NCI-H748 (cell line): ENCODE results near the gene FLCN.
"Not testable (repeated sequence)": the region's sequence is repeated elsewhere in the genome, so short reads cannot be mapped to it uniquely, and the experiment has no call there.

ENCODE experiments used
- DNase-seq: peaks from one replicate; lab custom pipeline; 2025; ENCODE audit not compliant: unreplicated experiment; lab: John Stamatoyannopoulos, UW

The FLCN gene, protein sequence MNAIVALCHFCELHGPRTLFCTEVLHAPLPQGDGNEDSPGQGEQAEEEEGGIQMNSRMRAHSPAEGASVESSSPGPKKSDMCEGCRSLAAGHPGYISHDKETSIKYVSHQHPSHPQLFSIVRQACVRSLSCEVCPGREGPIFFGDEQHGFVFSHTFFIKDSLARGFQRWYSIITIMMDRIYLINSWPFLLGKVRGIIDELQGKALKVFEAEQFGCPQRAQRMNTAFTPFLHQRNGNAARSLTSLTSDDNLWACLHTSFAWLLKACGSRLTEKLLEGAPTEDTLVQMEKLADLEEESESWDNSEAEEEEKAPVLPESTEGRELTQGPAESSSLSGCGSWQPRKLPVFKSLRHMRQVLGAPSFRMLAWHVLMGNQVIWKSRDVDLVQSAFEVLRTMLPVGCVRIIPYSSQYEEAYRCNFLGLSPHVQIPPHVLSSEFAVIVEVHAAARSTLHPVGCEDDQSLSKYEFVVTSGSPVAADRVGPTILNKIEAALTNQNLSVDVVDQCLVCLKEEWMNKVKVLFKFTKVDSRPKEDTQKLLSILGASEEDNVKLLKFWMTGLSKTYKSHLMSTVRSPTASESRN

GRCh38 chr17:17237026-17237799 lies at the start of gene FLCN:
TSS of gene FLCN (minus strand) at chr17:17237168. CDS start at chr17:17228137, 9,031 bp downstream.
- peak; percentile 92 for DNase-seq

GRCh38 chr17:17285951-17286350 lies 49.0 kb upstream of the FLCN start:
- DNase-seq, result no peak

- peak; percentile 100 for DNase-seq
These were observed 43.9 kb upstream of the FLCN start, which contains the start of gene COPS3 for GRCh38 chr17:17280613-17281549. TSS of gene COPS3 (minus strand) at chr17:17281246. CDS start at chr17:17281186, 60 bp downstream.

- DNase-seq, result no peak
These were observed 42.3 kb upstream of the FLCN start for GRCh38 chr17:17279316-17279715.

DNA sequence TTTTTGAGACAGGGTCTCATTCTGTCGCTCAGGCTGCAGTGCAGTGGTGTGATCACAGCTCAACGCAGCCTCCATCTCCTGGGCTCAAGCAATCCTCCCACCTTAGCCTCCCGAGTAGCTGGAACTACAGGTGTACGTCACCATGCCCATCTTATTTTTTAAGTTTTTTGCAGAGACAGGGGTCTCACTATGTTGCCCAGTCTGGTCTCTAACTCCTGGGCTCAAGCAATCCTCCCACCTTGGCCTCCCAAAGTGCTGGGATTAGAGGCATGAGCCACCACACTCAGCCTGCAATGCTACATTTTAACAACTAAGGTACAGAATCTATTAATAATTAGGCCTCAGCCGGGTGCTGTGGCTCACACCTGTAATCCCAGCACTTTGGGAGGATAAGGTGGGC lies 40.5 kb upstream of the FLCN start:
- DNase-seq, result not testable (repeated sequence)

GRCh38 chr17:17275971-17276370 lies 39.0 kb upstream of the FLCN start:
- DNase-seq, result no peak

GRCh38 chr17:17269926-17270773 lies 33.2 kb upstream of the FLCN start:
- DNase-seq, result no peak

DNA sequence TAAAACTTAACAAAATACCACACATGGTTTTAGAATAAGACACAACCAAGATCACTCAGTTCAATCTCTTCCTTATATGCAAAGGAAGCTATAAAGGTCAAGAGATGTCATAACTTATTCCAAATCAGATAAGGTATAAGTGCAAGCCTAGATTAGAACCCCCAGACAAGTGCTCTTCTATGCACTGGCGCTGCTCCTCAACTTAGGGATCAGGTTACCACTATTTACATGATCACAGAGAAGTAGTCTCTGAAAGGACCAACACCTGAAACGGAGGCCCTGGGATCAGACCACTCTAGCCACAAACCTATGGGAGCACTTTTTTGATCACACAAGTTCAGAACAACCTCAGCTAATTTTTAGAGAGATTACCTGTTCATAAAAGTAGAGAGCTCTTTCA lies 27.5 kb upstream of the FLCN start:
- DNase-seq, result no peak

GRCh38 chr17:17258998-17259397 lies 22.0 kb upstream of the FLCN start:
- no peak for DNase-seq

DNA sequence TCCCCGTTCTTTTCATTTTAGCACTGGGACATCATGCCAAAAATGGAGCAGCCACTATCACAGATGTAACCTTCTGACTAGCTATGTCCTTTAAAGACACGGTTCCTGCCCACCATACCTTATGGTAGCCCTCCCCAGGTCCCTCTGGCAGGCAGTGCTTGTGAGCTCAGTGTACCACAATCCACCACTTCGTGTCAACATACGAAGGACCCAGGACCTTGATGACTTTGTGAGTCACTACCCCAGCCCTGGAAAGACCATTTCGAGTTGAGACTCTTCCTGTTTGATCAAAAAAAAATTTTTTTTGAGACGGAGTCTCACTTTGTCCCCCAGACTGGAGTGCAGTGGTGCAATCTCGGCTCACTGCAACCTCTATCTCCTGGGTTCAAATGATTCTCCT lies 21.0 kb upstream of the FLCN start:
- DNase-seq, result no peak

GRCh38 chr17:17256316-17256715 lies 19.3 kb upstream of the FLCN start:
- no peak for DNase-seq

GRCh38 chr17:17255689-17256088 lies 18.7 kb upstream of the FLCN start:
- DNase-seq, result not testable (repeated sequence)

DNA sequence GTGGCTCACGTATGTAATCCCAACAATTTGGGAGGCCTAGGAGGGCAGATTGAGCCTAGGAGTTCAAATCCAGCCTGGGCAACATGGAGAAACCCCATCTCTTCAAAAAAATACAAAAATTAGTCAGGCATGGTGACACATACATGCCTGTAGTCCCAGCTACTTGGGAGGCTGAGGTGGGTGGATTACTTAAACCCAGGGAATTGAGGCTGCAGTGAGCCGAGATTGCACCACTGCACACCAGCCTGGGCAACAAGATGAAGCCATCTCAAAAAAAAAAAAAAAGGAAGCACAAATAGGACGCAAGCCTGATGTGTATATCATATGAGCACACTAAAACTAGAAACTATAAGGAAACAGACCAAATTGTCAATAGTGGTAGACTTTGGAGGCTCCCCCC lies 17.1 kb upstream of the FLCN start:
- DNase-seq, result no peak

- no peak for DNase-seq
These were observed 16.4 kb upstream of the FLCN start for GRCh38 chr17:17253406-17253805.

- no peak for DNase-seq
These were observed 15.2 kb upstream of the FLCN start for GRCh38 chr17:17252149-17252661.

DNA sequence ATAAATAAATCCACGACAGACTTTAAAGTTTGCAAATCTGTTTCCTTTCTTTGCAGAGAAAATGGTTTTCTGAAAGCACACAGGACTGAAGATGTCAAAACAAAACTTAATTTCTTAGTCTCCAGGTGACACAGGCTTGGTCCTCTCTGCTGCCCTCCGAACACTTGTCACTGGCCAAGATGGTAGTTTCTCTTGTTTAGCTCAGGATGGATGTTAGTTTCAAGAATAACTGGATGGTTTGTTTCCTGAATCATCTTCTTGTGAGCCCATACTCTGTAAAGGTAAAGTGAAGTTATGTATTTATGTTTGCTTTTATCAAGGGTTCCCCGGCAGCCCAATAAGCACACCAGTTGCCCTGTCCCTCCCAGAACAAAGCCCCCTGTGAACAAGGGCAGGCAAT lies 9.9 kb upstream of the FLCN start:
- DNase-seq, result no peak

GRCh38 chr17:17243163-17243562 lies 6.2 kb upstream of the FLCN start:
- DNase-seq, result no peak

GRCh38 chr17:17242246-17242645 lies 5.3 kb upstream of the FLCN start:
- no peak for DNase-seq

- no peak for DNase-seq
These were observed 4.7 kb upstream of the FLCN start for GRCh38 chr17:17241656-17242055.

- DNase-seq, result no peak
These were observed 2.9 kb upstream of the FLCN start for GRCh38 chr17:17239832-17240231.
